HG03045 (cell line): Measurements from ENCODE around the gene KRTAP1-3.
"Not testable (repeated sequence)": the region's sequence is repeated elsewhere in the genome, so short reads cannot be mapped to it uniquely, and the experiment has no call there.

Experiments used
- ATAC-seq: cut with Tn5 transposase; IDR thresholded peaks from one replicate; pipeline ENCODE4 v1.9.1; 2021; ENCODE audit warnings: mild to moderate bottlenecking, moderate library complexity; ENCODE audit not compliant: unreplicated experiment

The KRTAP1-3 gene

GRCh38 chr17:41034346-41034935 is at the start of gene KRTAP1-3:
Gene KRTAP1-3 (minus strand): TSS chr17:41034874. CDS start chr17:41034821, 53 bp downstream.
- ATAC-seq = not testable (repeated sequence)

- ATAC-seq = not testable (repeated sequence)
Measured at GRCh38 chr17:41084100-41084856, 49.6 kb upstream of the KRTAP1-3 start, which contains the start of gene KRTAP4-7. Gene KRTAP4-7 (plus strand): TSS chr17:41084150. CDS start chr17:41084207, 57 bp downstream.

- not testable (repeated sequence) for ATAC-seq
Measured at GRCh38 chr17:41083427-41083826, 48.8 kb upstream of the KRTAP1-3 start.

- no peak for ATAC-seq
Measured at GRCh38 chr17:41082626-41083025, 48.0 kb upstream of the KRTAP1-3 start.

- no peak for ATAC-seq
Measured at GRCh38 chr17:41076788-41077187, 42.1 kb upstream of the KRTAP1-3 start.

- ATAC-seq = no peak
Measured at GRCh38 chr17:41073676-41074075, 39.0 kb upstream of the KRTAP1-3 start.

- no peak for ATAC-seq
Measured at GRCh38 chr17:41071606-41072360, 37.1 kb upstream of the KRTAP1-3 start.

- no peak for ATAC-seq
Measured at GRCh38 chr17:41069031-41069430, 34.4 kb upstream of the KRTAP1-3 start.

- no peak for ATAC-seq
Measured at GRCh38 chr17:41067281-41067680, 32.6 kb upstream of the KRTAP1-3 start.

- ATAC-seq = no peak
Measured at GRCh38 chr17:41065829-41066624, 31.4 kb upstream of the KRTAP1-3 start, which contains the start of gene KRTAP2-4. Gene KRTAP2-4 (minus strand): TSS chr17:41065879. CDS start chr17:41065845, 34 bp downstream.

- ATAC-seq = not testable (repeated sequence)
Measured at GRCh38 chr17:41065016-41065689, 30.5 kb upstream of the KRTAP1-3 start.

GRCh38 chr17:41064301-41064700 is 29.6 kb upstream of the KRTAP1-3 start:
- ATAC-seq = no peak

GRCh38 chr17:41063449-41063848 is 28.8 kb upstream of the KRTAP1-3 start:
- ATAC-seq = no peak

GRCh38 chr17:41061964-41062363 is 27.3 kb upstream of the KRTAP1-3 start:
- no peak for ATAC-seq

GRCh38 chr17:41060052-41060604 is 25.5 kb upstream of the KRTAP1-3 start, which contains the start of gene KRTAP2-3:
Gene KRTAP2-3 (minus strand): TSS chr17:41060114. CDS start chr17:41060050, 64 bp downstream.
- ATAC-seq = no peak

GRCh38 chr17:41059276-41060051 is 24.8 kb upstream of the KRTAP1-3 start:
- not testable (repeated sequence) for ATAC-seq

GRCh38 chr17:41058741-41059140 is 24.1 kb upstream of the KRTAP1-3 start:
- ATAC-seq = no peak

GRCh38 chr17:41057547-41057946 is 22.9 kb upstream of the KRTAP1-3 start:
- ATAC-seq = no peak

- ATAC-seq = not testable (repeated sequence)
Measured at GRCh38 chr17:41055130-41055529, 20.5 kb upstream of the KRTAP1-3 start, which contains the start of gene KRTAP2-2. Gene KRTAP2-2 (minus strand): TSS chr17:41055230. CDS start chr17:41055211, 19 bp downstream.
